Progenitor cell of endocrine pancreas (in vitro differentiated cells): ENCODE measurements around the gene CELSR1. TPM values are rescaled to one million over a fixed set of nuclear protein-coding genes. Genes with fewer than 3 reads are reported as not detected.

Source experiments
- DNase-seq: peaks from one replicate; pipeline ENCODE4 v3.0.0; 2021; ENCODE audit warnings: low spot score; ENCODE audit not compliant: unreplicated experiment
- H3K27ac Mint-ChIP-seq: 2 replicates; pipeline ENCODE4 v1.8.0; 2021; ENCODE audit warnings: mild to moderate bottlenecking, moderate library complexity, mixed read lengths
- H3K27me3 Mint-ChIP-seq: 2 replicates; pipeline ENCODE4 v1.8.0; 2021; ENCODE audit warnings: mixed read lengths
- H3K36me3 Mint-ChIP-seq: 2 replicates; pipeline ENCODE4 v1.8.0; 2022; ENCODE audit warnings: mixed read lengths; ENCODE audit not compliant: insufficient read depth
- H3K4me1 Mint-ChIP-seq: 2 replicates; pipeline ENCODE4 v1.8.0; 2021; ENCODE audit warnings: low read depth, mixed read lengths
- H3K4me3 Mint-ChIP-seq: 2 replicates; pipeline ENCODE4 v1.8.0; 2021; ENCODE audit warnings: low read depth, mild to moderate bottlenecking, moderate library complexity, mixed read lengths
- H3K9me3 Mint-ChIP-seq: 2 replicates; pipeline ENCODE4 v1.8.0; 2021; ENCODE audit warnings: low read depth, mixed read lengths
- CTCF ChIP-seq: fragments of 200-600 bp; sonication (generic); IDR thresholded peaks from one replicate; pipeline ENCODE4 v1.5.0; 2021; ENCODE audit warnings: antibody characterized with exemption, mild to moderate bottlenecking; ENCODE audit not compliant: unreplicated experiment
- total RNA-seq: library from RNA; stranded (reverse); gene quantifications from 2 replicates; pipeline ENCODE4 v1.2.1, GENCODE V29; 2021

Gene CELSR1
- total RNA-seq, 1 donor from 2014 or later = 20.9 TPM

- no peak for TF ChIP-seq CTCF
- H3K9me3 Mint-ChIP-seq = no peaks in the 10 kb centered on the region
- H3K27me3 Mint-ChIP-seq = no peaks in the 10 kb centered on the region
- H3K27ac Mint-ChIP-seq = peak overlapping the region; percentile 35
- DNase-seq = no peak
- H3K4me3 Mint-ChIP-seq = no peak overlapping the region
- H3K4me1 Mint-ChIP-seq = peaks cover 39% of the 10 kb centered on the region
- H3K36me3 Mint-ChIP-seq = peaks cover 15% of the 10 kb centered on the region
These were observed 156.3 kb downstream of the CELSR1 start for GRCh38 chr22:46381142-46381541.

GRCh38 chr22:46380581-46380980 is 156.8 kb downstream of the CELSR1 start:
- no peak for TF ChIP-seq CTCF
- Mint-ChIP-seq H3K27ac (peak overlapping the region; percentile 99), H3K27me3 (no peaks in the 10 kb centered on the region), H3K9me3 (peaks cover 4% of the 10 kb centered on the region), H3K4me1 (peaks cover 40% of the 10 kb centered on the region), H3K36me3 (peaks cover 20% of the 10 kb centered on the region), H3K4me3 (no peak overlapping the region)
- DNase-seq = no peak

GRCh38 chr22:46380069-46380468 is 157.4 kb downstream of the CELSR1 start:
- Mint-ChIP-seq H3K27ac (peak overlapping the region; percentile 99), H3K4me1 (peaks cover 40% of the 10 kb centered on the region), H3K27me3 (no peaks in the 10 kb centered on the region), H3K36me3 (peaks cover 22% of the 10 kb centered on the region), H3K9me3 (peaks cover 4% of the 10 kb centered on the region), H3K4me3 (no peak overlapping the region)
- no peak for DNase-seq
- TF ChIP-seq CTCF = no peak

GRCh38 chr22:46379066-46379930 is 158.1 kb downstream of the CELSR1 start:
- H3K36me3 Mint-ChIP-seq = peaks cover 23% of the 10 kb centered on the region
- no peak for TF ChIP-seq CTCF
- peaks cover 4% of the 10 kb centered on the region for H3K9me3 Mint-ChIP-seq
- peak overlapping the region; percentile 99 for H3K27ac Mint-ChIP-seq
- peaks cover 40% of the 10 kb centered on the region for H3K4me1 Mint-ChIP-seq
- DNase-seq = no peak
- H3K4me3 Mint-ChIP-seq = peak overlapping the region; percentile 58
- no peaks in the 10 kb centered on the region for H3K27me3 Mint-ChIP-seq

- H3K4me3 Mint-ChIP-seq = peak overlapping the region; percentile 46
- H3K9me3 Mint-ChIP-seq = peaks cover 4% of the 10 kb centered on the region
- H3K27ac Mint-ChIP-seq = peak overlapping the region; percentile 99
- H3K27me3 Mint-ChIP-seq = no peaks in the 10 kb centered on the region
- peaks cover 24% of the 10 kb centered on the region for H3K36me3 Mint-ChIP-seq
- no peak for TF ChIP-seq CTCF
- no peak for DNase-seq
- H3K4me1 Mint-ChIP-seq = peaks cover 40% of the 10 kb centered on the region
These were observed 158.9 kb downstream of the CELSR1 start for GRCh38 chr22:46378426-46379065.
